ENCODE results near the gene TSEN2.

GRCh38 chr3:12574131-12574530, 89.9 kb downstream of the TSEN2 start:
- no peak for TF ChIP-seq IKZF2 (IDR thresholded peaks at IDR 0.05)
- TF ChIP-seq YY1 (IDR thresholded peaks at IDR 0.05; ENCODE audit: low read depth, low read length) = no peak
- TF ChIP-seq POLR2A (IDR thresholded peaks at IDR 0.05; ENCODE audit: low read depth, low read length) = no peak
- TF ChIP-seq CTCF (IDR thresholded peaks at IDR 0.05 in 2 of 3, conservative IDR thresholded peaks at IDR 0.05 in 1 of 3; ENCODE audit: control insufficient read depth in 2 of 3, extremely low read depth in 1 of 3, insufficient read depth in 1 of 3, low read depth in 3 of 3, low read length in 3 of 3) = no peak
- TF ChIP-seq RFX5 (IDR thresholded peaks at IDR 0.05; ENCODE audit: low read depth, low read length) = no peak
